Neural progenitor cell (in vitro differentiated cells): Measurements from ENCODE around the gene BTBD9.

Experiments
- CTCF ChIP-seq: fragments of 200-600 bp; sonication (generic); IDR thresholded peaks from 2 replicates; pipeline ENCODE4 v1.5.1; 2017; ENCODE audit warnings: antibody characterized with exemption, mild to moderate bottlenecking
- EZH2 ChIP-seq: fragments of 200-600 bp; sonication (generic); IDR thresholded peaks from 2 replicates; pipeline ENCODE4 v1.6.1; 2017; ENCODE audit warnings: antibody characterized with exemption, mild to moderate bottlenecking, moderate library complexity
- EZH2phosphoT487 ChIP-seq: fragments of 200-600 bp; sonication (generic); IDR thresholded peaks from 2 replicates; pipeline ENCODE4 v1.6.1; 2017; ENCODE audit warnings: antibody characterized with exemption

- TF ChIP-seq CTCF (no peak), EZH2phosphoT487 (no peak), EZH2 (no peak)
Measured at GRCh38 chr6:38180586-38180985, 459.1 kb downstream of the BTBD9 start.
